Activated CD4-positive, CD25-positive, alpha-beta regulatory T cell treated with anti-CD3 and anti-CD28 coated beads, Interleukin-2, amount 50 U/mL, for 16 hours (primary cell): ENCODE results near the gene SLF2.
"Not testable (repeated sequence)": the region's sequence is repeated elsewhere in the genome, so short reads cannot be mapped to it uniquely, and the experiment has no call there.

ENCODE experiments used
- DNase-seq: peaks from one replicate; pipeline ENCODE4 v3.0.0-alpha.2; 2020; ENCODE audit warnings: low read depth, low spot score

The SLF2 gene

DNA sequence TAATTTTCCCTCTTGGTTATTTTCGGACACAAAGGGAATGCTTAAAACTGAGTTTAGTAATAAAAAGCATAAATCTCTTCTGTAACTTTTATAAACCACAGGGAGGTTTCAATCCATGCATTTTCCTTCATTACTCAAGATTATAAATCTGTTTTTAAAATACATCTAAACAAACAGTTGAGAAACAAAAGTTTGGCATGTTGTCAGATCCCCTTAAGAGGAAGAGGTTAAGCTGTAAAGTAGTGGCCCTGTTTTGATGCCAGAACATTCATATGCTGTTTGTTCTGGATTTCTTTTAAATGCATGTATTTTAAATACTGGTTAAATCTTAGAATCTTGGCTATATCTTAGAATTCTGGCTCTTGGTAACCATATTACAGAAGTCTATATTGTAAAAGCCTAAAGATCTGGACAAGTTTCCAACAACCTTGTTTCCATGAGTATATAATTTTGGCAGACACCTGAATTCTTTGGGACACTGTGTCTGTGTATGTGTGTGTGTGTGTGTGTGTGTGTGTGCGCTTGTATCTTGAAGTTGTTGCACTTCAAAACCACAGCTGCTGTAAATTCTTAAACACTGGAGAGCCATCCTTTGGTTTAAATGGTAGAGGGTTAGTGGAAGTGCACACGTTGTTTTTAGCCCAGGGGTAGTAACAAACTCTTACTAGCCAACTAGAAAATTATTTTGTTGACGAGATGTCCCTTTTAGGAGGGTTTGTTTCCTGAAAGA is 49.8 kb downstream of the SLF2 start:
- DNase-seq, result no peak

DNA sequence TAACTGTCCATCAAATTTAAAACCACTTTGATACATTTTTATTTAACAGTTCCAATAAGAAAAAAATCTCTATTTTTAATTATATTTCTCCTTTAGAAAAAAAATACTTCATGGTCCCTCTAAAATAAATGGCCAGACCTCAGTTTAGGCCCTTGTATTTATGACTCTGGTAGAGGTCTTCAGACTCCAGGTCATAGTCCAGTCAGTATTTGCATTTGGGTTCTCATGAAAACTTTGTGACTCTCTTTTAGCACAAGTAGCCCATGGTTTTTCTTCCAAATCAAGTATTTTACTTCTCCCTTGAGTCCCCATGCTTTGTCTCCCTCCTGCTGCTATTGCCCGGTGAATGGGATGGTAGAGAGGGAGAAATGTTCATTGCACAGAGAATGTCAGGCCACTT is 51.1 kb downstream of the SLF2 start:
- DNase-seq, result no peak

DNA sequence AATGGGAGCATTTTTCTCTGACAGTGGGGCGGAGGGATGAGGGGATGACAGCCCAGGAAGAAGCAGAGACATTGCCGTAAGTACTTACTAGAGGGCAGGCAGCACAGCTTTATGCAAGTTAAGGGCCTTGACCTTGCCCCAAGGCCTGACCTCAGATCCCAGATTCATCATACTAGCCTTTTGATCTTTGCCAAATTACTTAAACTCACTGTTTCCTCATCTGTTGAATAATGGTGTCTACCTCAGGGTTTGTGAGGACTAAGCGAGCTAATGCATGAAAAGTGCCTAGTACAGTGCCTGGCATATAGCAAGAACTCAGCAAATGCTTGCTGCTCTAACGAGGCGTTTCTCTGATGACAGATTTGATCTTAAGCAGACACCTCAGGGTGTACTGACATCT is 53.1 kb downstream of the SLF2 start:
- DNase-seq, result no peak

DNA sequence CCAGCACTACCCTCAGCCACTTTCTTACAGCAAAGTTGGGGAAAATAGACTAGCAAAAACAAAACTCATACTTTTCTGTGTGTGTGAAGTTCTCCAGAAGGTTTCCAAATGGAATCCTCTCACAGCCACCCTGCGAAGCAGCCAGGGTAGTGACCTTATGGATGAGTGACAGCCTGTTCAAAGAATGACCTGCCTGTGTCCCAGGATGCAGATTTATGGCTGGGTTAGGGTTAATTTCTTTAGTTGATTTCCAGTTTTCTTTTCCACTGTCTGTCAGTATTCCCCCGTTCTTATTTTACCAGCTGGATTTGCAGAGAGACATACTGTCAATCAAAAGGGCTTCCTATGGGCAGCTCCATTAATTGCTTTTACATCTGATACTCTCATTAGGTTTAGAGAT is 54.1 kb downstream of the SLF2 start:
- DNase-seq, result no peak

DNA sequence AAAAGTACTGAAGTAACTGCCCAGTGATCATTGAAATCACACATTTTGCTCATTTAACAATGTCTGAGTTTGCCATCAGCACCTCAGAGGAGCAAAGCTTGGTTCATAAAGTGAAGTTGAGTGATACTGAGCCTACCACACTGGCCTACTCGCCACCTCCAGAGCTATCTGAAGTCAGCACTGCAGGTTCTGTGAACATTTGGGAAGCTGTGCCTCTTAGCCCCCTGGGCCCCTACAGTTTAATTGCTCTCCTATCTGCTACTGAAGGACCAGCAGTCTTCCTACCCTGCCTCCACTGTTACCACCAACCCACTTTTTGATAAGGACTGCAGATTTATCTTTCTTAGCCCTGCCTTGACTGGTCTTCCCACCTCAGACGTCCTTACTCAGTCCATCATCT is 54.6 kb downstream of the SLF2 start:
- DNase-seq, result no peak

DNA sequence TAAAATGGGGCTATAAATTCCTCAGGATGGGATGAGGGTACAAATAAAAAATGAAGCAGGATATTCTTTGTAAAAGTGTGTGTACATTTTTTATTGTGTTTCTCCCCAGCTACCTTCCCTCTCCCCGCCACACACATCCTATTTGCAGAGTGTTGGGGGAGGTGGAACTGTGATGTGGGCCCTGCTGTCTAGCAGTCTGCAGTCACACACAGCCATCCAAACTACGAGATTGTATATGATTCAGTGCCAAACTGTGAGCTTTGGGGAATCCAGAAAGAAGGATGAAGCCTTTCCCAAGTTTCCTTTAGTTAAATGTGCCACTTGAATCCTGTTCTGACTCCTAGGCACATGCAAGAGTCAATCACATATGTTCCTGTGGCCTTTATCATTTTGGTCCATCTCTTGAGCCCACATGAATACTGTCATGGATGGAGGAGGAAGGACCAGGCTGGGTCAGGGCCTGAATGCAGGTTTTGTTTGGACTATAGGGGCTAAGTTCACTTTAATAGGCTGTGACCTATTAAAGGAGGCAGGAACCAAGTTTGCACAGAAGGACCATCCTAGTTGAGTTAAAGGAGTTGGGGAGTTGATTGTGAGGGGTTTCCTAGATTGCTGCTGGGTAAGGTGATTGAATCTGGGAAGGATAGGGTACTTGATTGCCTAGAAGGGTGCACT is 55.4 kb downstream of the SLF2 start:
- DNase-seq, result no peak

DNA sequence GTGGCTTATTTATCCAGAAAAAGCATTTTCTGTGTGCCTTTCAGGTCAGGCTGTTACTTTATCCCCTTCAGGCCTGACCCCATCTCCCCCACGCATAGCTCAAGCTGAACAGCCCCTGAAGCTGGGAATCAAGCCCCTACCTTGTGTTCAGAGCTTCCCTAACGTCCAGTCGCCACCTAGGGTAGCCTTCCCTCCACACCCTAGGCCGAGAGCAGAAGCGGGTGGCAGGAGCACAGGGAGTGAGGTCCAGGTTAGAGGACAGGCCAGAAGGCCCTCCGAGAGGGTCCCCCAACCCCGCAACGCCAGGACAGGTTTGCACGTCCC is 56.1 kb downstream of the SLF2 start:
- no peak for DNase-seq

DNA sequence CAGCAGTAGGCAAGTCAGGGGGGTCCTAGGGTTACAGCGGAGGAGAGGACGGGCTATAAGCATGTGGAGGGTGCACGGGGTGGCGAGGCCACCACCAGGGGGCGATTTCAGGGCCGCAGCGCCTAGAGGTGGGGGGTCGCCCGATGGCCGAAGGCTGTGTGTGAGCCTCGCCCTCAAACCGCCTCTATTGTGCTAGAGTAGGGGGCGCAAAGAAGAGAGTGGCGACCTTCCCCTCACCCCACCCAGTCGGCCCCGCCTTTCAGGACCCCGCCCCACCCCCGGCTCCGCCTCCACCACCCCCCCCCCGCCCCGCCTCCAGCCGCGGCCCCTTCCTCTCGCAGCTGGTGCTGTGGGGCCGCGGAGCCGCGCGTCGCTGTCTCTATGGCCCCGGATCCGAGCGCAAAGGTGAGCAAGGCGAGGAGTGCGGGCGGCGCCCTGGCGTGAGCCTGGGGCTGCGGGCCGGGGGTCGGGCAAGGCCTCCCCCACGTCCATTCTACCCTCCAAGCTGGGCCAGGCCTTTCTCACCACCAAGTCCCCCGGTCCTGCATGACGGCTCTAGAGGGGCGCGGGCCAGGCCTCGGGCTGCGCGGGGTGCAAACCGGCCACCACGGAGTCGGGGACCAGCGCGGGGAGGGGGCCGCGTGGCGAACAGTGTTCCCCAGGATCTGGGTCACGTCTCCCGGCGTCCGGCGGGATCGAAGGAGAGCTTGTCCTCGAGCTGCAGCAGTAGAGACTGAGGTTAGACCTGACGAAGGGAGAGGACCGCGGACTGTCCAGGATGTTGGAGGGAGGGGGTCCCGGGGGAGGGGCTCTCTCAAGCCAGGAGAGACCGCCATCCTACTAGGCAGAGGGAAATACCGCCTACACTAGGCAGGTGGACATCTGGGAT is 56.7 kb downstream of the SLF2 start, which contains the start of gene SEMA4G:
Gene SEMA4G, plus strand, starts transcription at position 318 of the 889 bp plus-strand sequence. CDS start 3,409 bp downstream, outside the sequence.
- no peak for DNase-seq

DNA sequence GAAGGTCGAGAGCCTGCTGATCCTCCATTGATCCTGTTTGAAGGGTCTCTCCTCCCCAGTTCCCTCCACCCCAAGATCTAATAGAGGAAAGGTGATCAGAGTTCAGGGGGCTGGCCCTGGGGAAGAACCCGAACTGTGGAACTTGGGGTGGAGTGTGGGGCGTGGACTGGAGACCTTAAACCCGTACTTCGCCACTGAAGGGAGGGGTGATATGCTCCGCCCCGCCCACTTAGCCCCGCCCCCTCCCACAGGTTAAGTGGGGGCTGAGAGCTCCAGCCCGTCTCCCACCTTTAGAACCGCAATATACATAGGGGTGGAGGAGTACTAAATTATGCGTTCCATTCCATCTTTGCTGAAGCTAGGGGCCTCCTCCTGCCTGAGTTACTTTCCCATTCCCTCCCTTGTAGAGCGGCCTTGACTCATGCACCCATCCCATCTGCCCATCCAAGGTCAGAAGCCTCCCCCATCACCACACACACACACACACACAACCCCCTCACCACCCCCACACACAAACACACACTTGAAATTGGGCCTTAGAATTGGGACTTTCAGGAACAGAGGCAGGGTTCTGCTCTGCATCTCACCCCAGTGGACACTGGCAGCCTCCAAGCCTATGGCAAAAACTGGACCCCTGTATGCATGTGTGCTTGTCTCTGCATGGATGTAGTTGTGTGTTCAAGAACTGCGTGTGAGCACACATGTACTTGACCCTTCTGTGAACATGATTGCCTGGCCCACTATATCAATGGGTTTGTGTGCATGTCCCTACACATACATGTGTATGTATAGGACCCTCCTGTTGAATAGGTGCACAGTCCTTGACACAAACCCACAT is 57.5 kb downstream of the SLF2 start:
- no peak for DNase-seq

DNA sequence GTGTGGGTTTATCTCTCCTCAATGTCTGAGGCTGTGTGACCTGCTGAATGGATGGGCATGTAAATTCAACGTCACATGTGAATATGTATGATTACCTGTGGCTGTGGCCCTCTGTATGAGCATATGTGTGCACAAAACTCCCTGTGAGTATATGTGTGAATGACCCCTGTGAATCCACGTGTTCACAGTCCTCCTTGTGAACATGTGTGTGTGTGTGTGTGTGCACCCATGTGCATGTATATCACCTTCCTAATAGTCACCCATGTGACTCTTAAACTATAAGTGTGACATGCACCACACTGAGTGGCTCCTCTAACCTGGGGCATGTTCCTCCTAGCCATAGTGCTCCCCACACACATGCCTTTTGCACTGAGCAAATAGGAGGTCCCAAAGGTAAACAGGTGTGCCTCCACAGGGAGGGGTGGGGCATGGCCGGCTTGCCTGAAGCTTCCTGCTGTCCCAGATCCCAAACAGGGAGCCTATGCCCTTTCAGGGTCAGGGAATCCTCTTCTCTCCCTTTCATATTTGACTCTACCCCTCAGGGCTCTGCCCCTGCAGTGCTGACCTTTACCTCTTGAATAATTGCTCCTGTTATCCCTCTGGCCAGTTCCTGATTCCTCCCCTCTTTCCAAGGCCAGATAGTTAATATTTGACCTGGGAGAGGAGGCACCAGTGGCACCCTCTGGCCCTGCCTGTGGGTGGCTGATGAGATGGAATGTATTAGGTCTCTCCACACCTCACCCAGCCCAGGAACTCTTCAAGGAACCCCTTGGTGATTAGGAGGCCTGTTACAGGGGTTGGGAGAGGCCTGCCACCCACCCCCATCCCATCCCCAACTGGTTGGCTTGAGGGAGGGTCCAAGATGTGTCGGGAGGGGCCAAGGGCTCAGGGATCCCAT is 58.4 kb downstream of the SLF2 start:
- no peak for DNase-seq

DNA sequence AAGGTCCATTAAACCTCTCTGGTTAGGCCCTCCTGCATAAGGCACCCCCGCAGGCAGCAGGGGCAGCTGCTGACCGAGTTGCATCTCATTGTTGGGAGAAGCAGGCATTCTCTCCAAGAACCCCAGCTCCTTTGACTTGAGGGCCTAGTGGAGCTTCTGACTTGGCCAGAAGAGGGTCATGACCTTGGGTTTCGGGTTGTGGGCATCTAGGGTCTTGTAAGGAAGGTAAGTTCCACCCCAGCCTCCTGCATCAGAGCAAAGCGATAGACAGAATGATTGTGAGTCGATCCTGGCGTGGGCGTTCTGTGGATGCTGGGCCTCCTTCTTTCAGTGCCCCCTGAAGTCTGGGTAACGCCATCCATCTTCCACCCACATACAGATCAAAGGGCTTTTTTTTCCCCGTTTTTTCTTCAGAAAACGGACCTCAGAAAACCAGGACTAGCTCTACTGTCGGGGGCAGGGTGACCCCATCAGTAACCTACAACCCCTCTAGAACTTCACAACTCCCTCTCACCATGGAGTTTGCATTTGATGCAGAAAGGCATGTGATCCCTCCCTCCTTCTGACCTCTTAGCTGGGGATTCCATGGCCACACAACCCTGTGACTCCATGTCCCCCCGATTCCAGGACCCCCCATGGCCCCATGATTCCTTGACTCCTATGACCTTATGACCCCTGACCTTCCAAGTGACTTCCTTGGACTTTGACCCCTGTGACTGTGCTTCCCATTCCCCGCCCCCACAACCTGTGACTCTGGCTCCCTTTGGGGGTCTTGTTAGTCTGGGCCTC is 59.5 kb downstream of the SLF2 start:
- DNase-seq, result no peak

DNA sequence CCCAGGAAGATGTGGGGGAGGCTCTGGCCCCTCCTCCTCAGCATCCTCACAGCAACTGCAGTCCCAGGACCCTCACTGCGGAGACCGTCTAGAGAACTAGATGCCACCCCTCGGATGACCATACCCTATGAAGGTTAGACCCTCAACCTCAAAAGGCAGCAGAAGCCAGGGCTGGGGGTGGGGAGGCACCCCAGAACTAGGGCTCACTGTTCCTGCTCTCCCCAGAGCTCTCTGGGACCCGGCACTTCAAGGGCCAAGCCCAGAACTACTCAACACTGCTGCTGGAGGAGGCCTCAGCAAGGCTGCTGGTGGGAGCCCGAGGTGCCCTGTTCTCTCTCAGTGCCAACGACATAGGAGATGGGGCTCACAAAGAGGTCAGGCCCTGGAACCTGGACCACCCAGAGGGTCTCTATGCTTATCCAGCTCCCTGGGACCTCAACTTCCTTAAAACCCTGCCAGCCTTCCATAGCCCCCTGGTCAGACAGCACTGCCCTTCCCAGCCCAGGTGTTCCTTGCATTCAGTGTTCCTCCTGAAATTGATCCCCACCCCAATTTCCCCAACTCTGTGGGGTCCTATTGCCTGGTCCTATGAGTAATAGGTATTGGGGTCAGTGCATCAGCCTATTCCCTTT is 60.3 kb downstream of the SLF2 start:
- DNase-seq, result no peak

DNA sequence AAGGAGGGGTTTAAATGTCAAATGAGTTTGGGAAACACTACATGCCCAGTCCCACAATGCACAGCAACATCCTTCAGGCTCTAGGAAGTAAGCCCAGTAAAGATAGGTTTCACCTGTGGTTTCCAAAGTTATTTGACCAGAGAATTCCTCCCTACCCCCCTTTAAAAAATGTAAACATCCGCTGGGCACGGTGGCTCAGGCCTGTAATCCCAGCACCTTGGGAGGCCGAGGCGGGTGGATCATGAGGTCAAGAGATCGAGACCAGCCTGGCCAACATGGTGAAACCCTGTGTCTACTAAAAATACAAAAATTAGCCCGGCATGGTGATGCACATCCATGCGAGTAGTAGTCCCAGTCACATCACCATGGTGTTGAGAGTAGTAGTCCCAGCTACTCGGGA is 62.6 kb downstream of the SLF2 start:
- DNase-seq, result not testable (repeated sequence)

DNA sequence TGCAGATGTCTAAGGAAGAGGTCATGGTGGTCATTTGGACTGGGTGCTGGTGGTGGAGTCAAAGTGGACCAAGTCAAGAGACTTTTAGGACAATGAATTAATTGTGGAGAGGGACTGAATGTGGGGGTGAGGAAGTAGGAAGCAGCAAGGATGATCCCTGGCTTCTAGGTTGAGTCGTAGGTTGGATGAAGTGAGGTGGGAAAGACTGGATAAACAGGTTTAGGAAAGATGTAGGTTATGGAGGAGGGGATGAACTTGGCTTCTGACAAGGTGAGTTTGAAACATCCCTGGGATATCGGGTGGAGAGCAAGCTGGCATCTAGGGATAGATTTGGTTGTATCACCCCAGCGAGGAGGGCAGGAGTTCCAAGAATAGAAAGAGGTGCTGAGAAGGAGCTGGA is 64.1 kb downstream of the SLF2 start:
- no peak for DNase-seq

DNA sequence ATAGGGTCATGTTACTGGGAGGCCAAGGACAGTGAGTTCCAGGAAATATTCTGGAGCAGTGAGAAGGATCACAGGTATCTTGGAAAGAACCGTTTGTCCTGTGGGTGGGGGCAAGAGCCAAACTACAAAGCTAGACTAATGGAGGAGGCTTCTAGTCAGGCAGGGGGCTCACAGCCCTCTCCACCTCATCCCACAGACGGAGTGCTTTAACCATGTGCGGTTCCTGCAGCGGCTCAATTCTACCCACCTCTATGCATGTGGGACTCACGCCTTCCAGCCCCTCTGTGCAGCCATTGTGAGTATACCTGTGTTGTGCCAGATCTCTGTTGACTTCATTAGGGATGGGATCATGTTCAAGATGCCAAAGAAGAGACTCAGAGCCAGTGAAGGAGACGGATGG is 64.7 kb downstream of the SLF2 start:
- no peak for DNase-seq

DNA sequence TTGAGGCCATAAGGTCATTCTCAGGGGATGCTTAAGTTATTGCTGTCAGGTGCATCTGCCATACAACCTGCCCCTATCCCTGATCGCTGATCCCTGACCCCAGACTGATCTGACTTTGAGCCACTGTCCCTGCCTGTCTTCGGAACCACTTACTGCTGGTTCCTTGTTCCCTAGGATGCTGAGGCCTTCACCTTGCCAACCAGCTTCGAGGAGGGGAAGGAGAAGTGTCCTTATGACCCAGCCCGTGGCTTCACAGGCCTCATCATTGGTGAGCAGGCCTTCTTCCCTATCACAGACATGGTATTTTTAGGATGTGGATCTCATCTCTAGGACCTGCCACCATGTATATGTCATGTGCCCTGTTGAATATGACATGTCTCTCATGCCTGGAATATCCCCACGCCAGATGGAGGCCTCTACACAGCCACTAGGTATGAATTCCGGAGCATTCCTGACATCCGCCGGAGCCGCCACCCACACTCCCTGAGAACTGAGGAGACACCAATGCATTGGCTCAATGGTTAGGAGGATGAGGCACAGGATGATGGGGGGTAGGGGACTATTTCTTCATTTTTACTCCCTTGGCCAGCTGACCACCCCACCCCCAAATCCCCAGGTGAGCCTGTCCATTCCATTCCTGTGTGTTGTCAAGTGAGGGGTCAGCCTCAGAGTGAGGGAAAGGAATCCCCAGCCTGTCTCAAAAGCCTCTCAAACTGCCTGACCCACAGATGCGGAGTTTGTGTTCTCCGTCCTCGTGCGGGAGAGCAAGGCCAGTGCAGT is 65.5 kb downstream of the SLF2 start:
- DNase-seq, result no peak

DNA sequence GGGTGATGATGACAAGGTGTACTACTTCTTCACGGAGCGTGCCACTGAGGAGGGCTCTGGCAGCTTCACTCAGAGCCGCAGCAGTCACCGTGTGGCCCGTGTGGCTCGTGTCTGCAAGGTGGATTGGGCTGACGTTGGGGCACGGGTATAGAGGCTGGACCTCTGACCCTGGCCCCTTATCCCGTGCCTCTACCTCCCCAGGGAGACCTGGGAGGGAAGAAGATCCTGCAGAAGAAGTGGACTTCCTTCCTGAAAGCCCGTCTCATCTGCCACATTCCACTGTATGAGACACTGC is 66.1 kb downstream of the SLF2 start:
- no peak for DNase-seq

DNA sequence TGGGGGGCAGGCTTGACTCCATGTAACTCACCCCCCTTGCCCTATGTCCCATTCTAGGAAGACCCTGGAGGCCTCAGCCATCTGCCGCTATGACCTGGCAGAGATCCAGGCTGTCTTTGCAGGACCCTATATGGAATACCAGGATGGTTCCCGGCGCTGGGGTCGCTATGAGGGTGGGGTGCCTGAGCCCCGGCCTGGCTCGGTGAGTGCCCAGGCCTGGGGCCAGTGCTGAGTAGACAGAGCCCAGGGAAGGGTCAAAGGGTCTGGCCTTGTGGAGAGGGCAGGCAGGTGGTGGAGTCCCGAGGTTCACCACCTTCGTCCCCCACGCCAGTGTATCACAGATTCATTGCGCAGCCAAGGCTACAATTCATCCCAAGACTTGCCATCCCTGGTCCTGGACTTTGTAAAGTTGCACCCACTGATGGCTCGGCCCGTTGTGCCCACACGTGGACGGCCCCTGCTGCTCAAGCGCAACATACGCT is 67.1 kb downstream of the SLF2 start:
- DNase-seq, result no peak

DNA sequence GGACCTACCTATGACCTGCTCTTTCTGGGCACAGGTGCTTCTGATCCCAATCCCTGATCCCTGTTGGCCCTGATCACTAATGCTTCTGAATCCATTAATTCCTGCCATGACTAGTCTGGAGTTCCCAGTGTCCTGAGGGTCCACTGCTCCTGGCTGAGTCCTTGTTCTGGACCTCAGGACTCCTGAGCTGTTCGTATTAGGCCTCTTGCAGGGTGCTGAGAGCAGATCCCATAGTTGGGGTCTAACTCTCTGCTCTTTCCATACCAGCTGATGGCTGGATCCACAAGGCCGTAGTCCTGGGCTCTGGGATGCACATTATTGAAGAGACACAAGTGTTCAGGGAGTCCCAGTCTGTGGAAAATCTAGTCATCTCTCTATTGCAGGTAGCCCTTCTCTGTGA is 67.5 kb downstream of the SLF2 start:
- no peak for DNase-seq
